NCI-H510A treated with DMSO at 0.1 percent for 48 hours (cell line): ENCODE measurements around the gene VCY1B.
"Not testable (repeated sequence)": the region's sequence is repeated elsewhere in the genome, so short reads cannot be mapped to it uniquely, and the experiment has no call there.

Source experiments
- DNase-seq: peaks from one replicate; lab custom pipeline; 2025; lab: John Stamatoyannopoulos, UW

VCY1B gene

GRCh38 chrY:14055927-14056326 is at the start of gene VCY1B:
VCY1B (plus strand) TSS chrY:14056227; CDS start chrY:14056290, 63 bp downstream.
- not testable (repeated sequence) for DNase-seq

DNA sequence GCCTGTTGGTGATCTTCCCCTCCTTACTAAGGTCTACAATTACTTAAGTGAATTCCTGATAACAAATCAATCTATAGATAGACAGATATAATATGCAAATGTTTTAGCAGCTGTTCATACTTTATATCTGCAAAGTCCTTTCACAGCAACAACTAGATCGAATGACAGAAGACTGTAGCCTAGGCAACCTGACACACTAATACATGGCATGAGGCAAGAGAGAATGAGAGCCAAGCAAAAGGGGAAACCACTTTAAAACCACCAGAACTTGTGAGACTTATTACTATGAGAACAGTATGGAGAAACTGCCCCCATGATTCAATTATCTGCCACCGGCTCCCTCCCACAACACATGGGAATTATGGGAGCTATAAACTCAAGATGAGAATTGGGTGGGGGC is 44.1 kb upstream of the VCY1B start:
- DNase-seq = not testable (repeated sequence)

- DNase-seq = not testable (repeated sequence)
Measured at GRCh38 chrY:14030395-14030794, 25.6 kb upstream of the VCY1B start.

- no peak for DNase-seq
Measured at GRCh38 chrY:14085877-14086276, 29.9 kb downstream of the VCY1B start.
